CD14-positive monocyte (primary cell): Measurements from ENCODE around the gene HSBP1L1. TPM values are rescaled to one million over a fixed set of nuclear protein-coding genes. Genes with fewer than 3 reads are reported as not detected.

Experiments used
- DNase-seq, 3 donors: peaks; one replicate each; pipeline ENCODE4 v3.0.0-alpha.2; 2011 to 2022
- H2AFZ ChIP-seq: 2 replicates; pipeline ENCODE4 v1.6.0; 2012; ENCODE audit warnings: mild to moderate bottlenecking, low read depth, low read length, inconsistent platforms; ENCODE audit not compliant: insufficient read depth, poor library complexity, severe bottlenecking
- H3K27ac ChIP-seq, 2 donors: 1 replicate in 1 of 2; 2 replicates in 1 of 2; pipeline ENCODE4 v1.5.1; 2012 to 2013; ENCODE audit warnings: low read length in 2 of 2, control low read depth in 1 of 2, inconsistent platforms in 1 of 2, low read depth in 1 of 2, mild to moderate bottlenecking in 1 of 2
- H3K27me3 ChIP-seq, 2 donors: one replicate each; pipeline versions ENCODE4 v1.6.0 to v1.6.1; 2011 to 2013; ENCODE audit warnings: low read length in 2 of 2; ENCODE audit not compliant: control insufficient read depth in 2 of 2, insufficient read depth in 2 of 2
- H3K36me3 ChIP-seq, 2 donors: replicated peaks in 1 of 2; 1 replicate in 1 of 2; 2 replicates in 1 of 2; pipeline versions ENCODE4 v1.5.1 to v1.6.1; 2012 to 2013; ENCODE audit warnings: low read length in 2 of 2, control low read depth in 1 of 2, inconsistent platforms in 1 of 2, mild to moderate bottlenecking in 1 of 2; ENCODE audit not compliant: insufficient read depth in 2 of 2, control insufficient read depth in 1 of 2
- H3K4me1 ChIP-seq, 2 donors: 1 replicate in 1 of 2; 2 replicates in 1 of 2; pipeline versions ENCODE4 v1.5.1 to v1.6.1; 2012 to 2013; ENCODE audit warnings: low read length in 2 of 2, control low read depth in 1 of 2, inconsistent platforms in 1 of 2, mild to moderate bottlenecking in 1 of 2, moderate library complexity in 1 of 2; ENCODE audit not compliant: insufficient read depth in 2 of 2, control insufficient read depth in 1 of 2
- H3K4me2 ChIP-seq: replicated peaks from 2 replicates; pipeline ENCODE3; 2012; ENCODE audit warnings: low read length, moderate library complexity, mild to moderate bottlenecking; ENCODE audit not compliant: poor library complexity, severe bottlenecking; ENCODE audit errors: extremely low read depth
- H3K4me3 ChIP-seq, 3 experiments: fragments of 200-600 bp in 1 of 3; sonication (generic) in 1 of 3; replicated peaks in 1 of 3; 1 replicate in 2 of 3; 2 replicates in 1 of 3; pipeline ENCODE4 v1.5.1; 2011 to 2013; ENCODE audit warnings: low read length in 3 of 3, mild to moderate bottlenecking in 3 of 3, control low read depth in 2 of 3, low read depth in 2 of 3, inconsistent platforms in 1 of 3, moderate library complexity in 1 of 3
- H3K79me2 ChIP-seq: 2 replicates; pipeline ENCODE4 v1.6.0; 2012; ENCODE audit warnings: mild to moderate bottlenecking, control low read depth, inconsistent platforms, low read length, moderate library complexity; ENCODE audit not compliant: insufficient read depth
- H3K9ac ChIP-seq: 2 replicates; pipeline ENCODE4 v1.6.0; 2017; ENCODE audit warnings: low read length, mild to moderate bottlenecking; ENCODE audit not compliant: insufficient read depth, poor library complexity, severe bottlenecking
- H3K9me3 ChIP-seq, 2 donors: replicated peaks in 1 of 2; 1 replicate in 1 of 2; 2 replicates in 1 of 2; pipeline versions ENCODE4 v1.5.1 to v1.6.1; 2012 to 2013; ENCODE audit warnings: low read length in 2 of 2, control low read depth in 1 of 2; ENCODE audit not compliant: control insufficient read depth in 1 of 2, insufficient read depth in 1 of 2
- H4K20me1 ChIP-seq: 2 replicates; pipeline ENCODE4 v1.6.0; 2012; ENCODE audit warnings: mild to moderate bottlenecking, low read length, control low read depth, moderate library complexity; ENCODE audit not compliant: insufficient read depth
- H3K27ac Mint-ChIP-seq, 7 donors: one replicate each; pipeline ENCODE4 v1.8.0; 2020; ENCODE audit warnings: mild to moderate bottlenecking in 7 of 7, mixed read lengths in 7 of 7, moderate library complexity in 6 of 7, inconsistent platforms in 2 of 7
- H3K27me3 Mint-ChIP-seq, 3 donors: one replicate each; pipeline ENCODE4 v1.8.0; 2021 to 2022; ENCODE audit warnings: low read depth in 3 of 3, mild to moderate bottlenecking in 3 of 3, mixed read lengths in 3 of 3, moderate library complexity in 3 of 3, inconsistent platforms in 1 of 3
- H3K36me3 Mint-ChIP-seq, 2 donors: one replicate each; pipeline ENCODE4 v1.8.0; 2020; ENCODE audit warnings: mixed read lengths in 2 of 2, inconsistent platforms in 1 of 2, mild to moderate bottlenecking in 1 of 2
- H3K4me1 Mint-ChIP-seq: one replicate; pipeline ENCODE4 v1.8.0; 2020; ENCODE audit warnings: mild to moderate bottlenecking, mixed read lengths
- H3K4me3 Mint-ChIP-seq, 2 donors: one replicate each; pipeline ENCODE4 v1.8.0; 2020; ENCODE audit warnings: mild to moderate bottlenecking in 2 of 2, mixed read lengths in 2 of 2, moderate library complexity in 1 of 2
- H3K9me3 Mint-ChIP-seq, 7 donors: one replicate each; pipeline ENCODE4 v1.8.0; 2020 to 2022; ENCODE audit warnings: mixed read lengths in 7 of 7, mild to moderate bottlenecking in 6 of 7, moderate library complexity in 6 of 7, inconsistent platforms in 2 of 7
- CTCF ChIP-seq: fragments of 200-600 bp; IDR thresholded peaks from one replicate; pipeline ENCODE4 v1.8.0; 2022; ENCODE audit warnings: antibody characterized with exemption, mild to moderate bottlenecking
- WGBS: methylation state at CpG from one replicate; pipeline ENCODE4 v1.1.5; 2013; ENCODE audit warnings: missing lambda C conversion rate; ENCODE audit not compliant: insufficient coverage; 5-methylcytosine and 5-hydroxymethylcytosine counted together
- intact Hi-C, 2 donors: fragments of 100-400 bp; cut with micrococcal nuclease; formaldehyde crosslinking; loops; one replicate each; pipeline versions ENCODE4 v1.15.0 to v1.15.1; 2023
- polyA plus RNA-seq, 3 donors: library from polyadenylated mRNA; depleted of rRNA in 1 of 3; unstranded in 2 of 3; stranded (reverse) in 1 of 3; fragments of 300-500 nt in 2 of 3; fragments of >200 nt in 1 of 3; fragmentation: Illumina TruSeq in 2 of 3; gene quantifications; 1 replicate in 2 of 3; 2 replicates in 1 of 3; pipeline ENCODE4 v1.2.3, GENCODE V29; 2012 to 2021

Gene HSBP1L1
- polyA plus RNA-seq, 3 donors = 2.5 to 13.2 (median 10.8) TPM

GRCh38 chr18:79941473-79942119 lies 22.8 kb upstream of the HSBP1L1 start:
- Histone ChIP-seq H3K9me3 (peaks cover 24 to 25% of the 10 kb centered on the region in 2 donors), H4K20me1 (peaks cover 100% of the 10 kb centered on the region), H3K4me1 (no peaks in the 10 kb centered on the region), H3K27ac (no peak overlapping the region), H3K4me2 (no peak overlapping the region), H3K27me3 (no peaks in the 10 kb centered on the region), H2AFZ (no peak overlapping the region), H3K79me2 (peaks cover 99% of the 10 kb centered on the region), H3K4me3 (no peak overlapping the region), H3K36me3 (peaks cover 78 to 100% of the 10 kb centered on the region in 2 donors), H3K9ac (no peak overlapping the region)
- Mint-ChIP-seq H3K4me1 (peaks cover 13% of the 10 kb centered on the region), H3K4me3 (no peak overlapping the region), H3K27me3 (peaks cover 0 to 2% (median 0%) of the 10 kb centered on the region in 3 donors), H3K27ac (no peak overlapping the region), H3K9me3 (peaks cover 16 to 36% (median 28%) of the 10 kb centered on the region in 7 donors), H3K36me3 (peaks cover 79 to 92% of the 10 kb centered on the region in 2 donors)
- DNase-seq = no peak
- 95% methylated on average over 13 of the region's 16 CpGs for WGBS
- no peak for TF ChIP-seq CTCF
- intact Hi-C loops = loop anchor here (10.0 kb wide), 2 partner anchors 47 to 163 kb away; partner anchors contain the start of gene ADNP2 (in 1 of the 2)

- Mint-ChIP-seq H3K36me3 (peaks cover 78 to 91% of the 10 kb centered on the region in 2 donors), H3K27ac (peak overlapping the region in 2 of 7 donors; percentile 21 to 41), H3K27me3 (peaks cover 0 to 2% (median 0%) of the 10 kb centered on the region in 3 donors), H3K4me1 (peaks cover 13% of the 10 kb centered on the region), H3K4me3 (no peak overlapping the region), H3K9me3 (peaks cover 10 to 30% (median 24%) of the 10 kb centered on the region in 7 donors)
- no peaks in the 10 kb centered on the region for H3K4me1 ChIP-seq
- WGBS = 98% methylated on average over 6 of the region's 7 CpGs
- peaks cover 74 to 100% of the 10 kb centered on the region in 2 donors for H3K36me3 ChIP-seq
- H3K4me3 ChIP-seq = no peak overlapping the region
- no peaks in the 10 kb centered on the region for H3K27me3 ChIP-seq
- TF ChIP-seq CTCF = no peak
- DNase-seq = no peak
- H3K9me3 ChIP-seq = peaks cover 19 to 21% of the 10 kb centered on the region in 2 donors
- no peak overlapping the region for H3K27ac ChIP-seq
- peaks cover 100% of the 10 kb centered on the region for H4K20me1 ChIP-seq
- H3K9ac ChIP-seq = no peak overlapping the region
- no peak overlapping the region for H3K4me2 ChIP-seq
- H2AFZ ChIP-seq = no peak overlapping the region
- H3K79me2 ChIP-seq = peaks cover 99% of the 10 kb centered on the region
- intact Hi-C loops = loop anchor here (10.0 kb wide), 2 partner anchors 47 to 163 kb away; partner anchors contain the start of gene ADNP2 (in 1 of the 2)
Observed at GRCh38 chr18:79942211-79942610, 22.2 kb upstream of the HSBP1L1 start.
